OCI-LY3 (cell line): Measurements from ENCODE around the gene GNG13.

Experiments used
- EZH2phosphoT487 ChIP-seq: fragments of 200-600 bp; shearing (Covaris generic); IDR thresholded peaks from 2 replicates; pipeline ENCODE4 v1.6.1; 2018; ENCODE audit warnings: antibody characterized with exemption, mixed run types, low read depth
- TF ChIP-seq, protein P1 (sequence below): fragments of 200-600, 300-600 bp; sonication (generic); IDR thresholded peaks from 2 replicates; pipeline ENCODE4 v1.5.1; 2014; ENCODE audit warnings: antibody characterized with exemption, low read length, low read depth

DNA sequence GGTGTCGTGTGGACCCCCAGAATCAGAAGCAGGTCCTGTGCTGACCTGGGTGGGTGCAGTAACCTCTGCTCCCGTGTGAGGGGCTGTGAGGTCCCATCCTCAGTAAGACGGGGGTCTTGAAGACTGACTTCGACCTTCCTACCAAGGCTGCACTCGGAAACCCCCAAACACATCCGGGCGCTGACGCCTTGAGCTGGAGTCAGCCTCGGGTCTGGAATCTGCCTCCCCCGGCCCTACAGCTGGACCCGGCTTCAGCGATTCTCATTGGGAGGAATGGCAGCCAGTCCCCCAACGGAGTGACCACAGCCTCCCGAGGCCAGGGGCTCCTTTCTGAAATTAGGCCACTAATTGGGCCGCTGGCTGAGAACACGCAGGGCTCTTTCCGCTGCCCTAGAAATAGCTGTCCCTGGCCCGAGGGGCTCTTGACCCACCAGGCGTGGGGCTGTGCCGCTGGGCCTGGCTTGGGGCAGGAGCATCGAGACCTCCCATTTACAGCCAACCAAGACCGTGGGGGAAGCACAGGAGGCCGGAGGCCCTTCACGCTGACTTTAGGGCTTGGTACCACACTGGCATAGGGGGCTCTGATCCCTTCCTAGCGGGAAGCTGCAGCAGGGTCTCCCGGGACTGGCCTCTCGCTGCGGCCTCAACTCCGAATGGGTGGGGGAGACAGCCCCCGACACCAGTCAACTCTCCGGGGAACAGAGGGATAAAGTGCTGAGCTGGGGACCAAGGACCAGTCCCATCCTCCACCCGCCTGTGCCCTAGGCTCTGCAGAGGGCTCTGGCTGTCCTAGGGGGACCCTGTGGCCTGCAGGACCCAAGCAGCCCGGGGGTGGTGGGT, 2.6 kb upstream of the GNG13 start:
- TF ChIP-seq, protein P1, sequence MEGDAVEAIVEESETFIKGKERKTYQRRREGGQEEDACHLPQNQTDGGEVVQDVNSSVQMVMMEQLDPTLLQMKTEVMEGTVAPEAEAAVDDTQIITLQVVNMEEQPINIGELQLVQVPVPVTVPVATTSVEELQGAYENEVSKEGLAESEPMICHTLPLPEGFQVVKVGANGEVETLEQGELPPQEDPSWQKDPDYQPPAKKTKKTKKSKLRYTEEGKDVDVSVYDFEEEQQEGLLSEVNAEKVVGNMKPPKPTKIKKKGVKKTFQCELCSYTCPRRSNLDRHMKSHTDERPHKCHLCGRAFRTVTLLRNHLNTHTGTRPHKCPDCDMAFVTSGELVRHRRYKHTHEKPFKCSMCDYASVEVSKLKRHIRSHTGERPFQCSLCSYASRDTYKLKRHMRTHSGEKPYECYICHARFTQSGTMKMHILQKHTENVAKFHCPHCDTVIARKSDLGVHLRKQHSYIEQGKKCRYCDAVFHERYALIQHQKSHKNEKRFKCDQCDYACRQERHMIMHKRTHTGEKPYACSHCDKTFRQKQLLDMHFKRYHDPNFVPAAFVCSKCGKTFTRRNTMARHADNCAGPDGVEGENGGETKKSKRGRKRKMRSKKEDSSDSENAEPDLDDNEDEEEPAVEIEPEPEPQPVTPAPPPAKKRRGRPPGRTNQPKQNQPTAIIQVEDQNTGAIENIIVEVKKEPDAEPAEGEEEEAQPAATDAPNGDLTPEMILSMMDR: no peak
- no peak for TF ChIP-seq EZH2phosphoT487
